Kasumi-1 (cell line): ENCODE data around the gene RBFOX2.

Experiments used
- DNase-seq, 2 experiments: peaks; one replicate each; lab custom pipeline; 2025; lab: John Stamatoyannopoulos, UW

Gene RBFOX2

DNA sequence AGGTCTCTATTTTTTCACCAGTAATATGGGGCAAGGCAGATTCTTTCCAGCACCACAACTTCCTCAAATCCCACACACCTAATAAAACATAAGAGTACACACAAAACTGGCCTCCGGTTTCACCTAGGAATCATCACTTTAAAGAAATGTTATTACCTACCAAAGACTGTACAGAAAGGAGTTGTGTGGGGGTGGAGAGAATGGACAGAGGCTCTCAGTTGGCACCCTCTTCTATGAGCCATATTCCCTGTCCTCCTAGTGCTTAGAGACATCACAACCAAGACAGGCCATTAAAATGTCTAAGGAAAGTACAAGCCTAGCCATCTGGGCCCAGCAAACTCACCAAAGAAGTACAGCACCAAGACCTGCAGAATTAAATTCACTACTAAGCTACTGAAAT lies 56.1 kb downstream of the RBFOX2 start:
- DNase-seq: peak in 1 of 2 experiments; percentile 22

DNA sequence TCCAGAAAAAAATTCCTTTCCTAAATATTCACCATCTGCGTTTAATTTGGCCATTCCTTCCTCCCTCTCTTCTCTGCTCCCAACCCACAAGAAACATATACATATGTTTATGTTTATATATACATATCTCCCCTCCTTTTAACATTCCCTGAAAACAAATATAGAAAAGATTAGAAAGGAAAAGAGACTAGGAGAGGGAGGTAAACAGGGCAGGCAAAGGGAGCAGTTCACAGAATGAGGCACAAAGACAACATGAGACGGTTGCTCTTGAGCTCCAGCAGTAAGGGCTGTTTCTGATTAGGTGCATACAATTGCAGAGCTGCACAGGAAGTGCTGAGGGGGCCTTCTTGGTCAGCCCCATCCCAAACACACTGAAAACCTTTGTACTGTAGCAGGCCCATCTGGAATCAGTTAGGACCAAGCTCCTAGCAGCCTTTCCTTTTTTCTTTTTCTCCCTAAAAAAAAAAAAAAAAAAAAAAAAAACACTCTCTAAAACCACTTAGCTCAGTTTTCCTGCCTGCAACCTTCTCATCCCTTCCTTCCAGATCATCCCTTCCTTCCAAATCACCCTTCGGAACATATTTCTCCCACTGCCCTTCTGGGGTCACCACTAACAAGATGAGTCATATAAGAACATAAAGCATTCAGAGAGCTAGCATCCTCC lies 57.0 kb downstream of the RBFOX2 start:
- DNase-seq: peak; percentile 26 to 28

DNA sequence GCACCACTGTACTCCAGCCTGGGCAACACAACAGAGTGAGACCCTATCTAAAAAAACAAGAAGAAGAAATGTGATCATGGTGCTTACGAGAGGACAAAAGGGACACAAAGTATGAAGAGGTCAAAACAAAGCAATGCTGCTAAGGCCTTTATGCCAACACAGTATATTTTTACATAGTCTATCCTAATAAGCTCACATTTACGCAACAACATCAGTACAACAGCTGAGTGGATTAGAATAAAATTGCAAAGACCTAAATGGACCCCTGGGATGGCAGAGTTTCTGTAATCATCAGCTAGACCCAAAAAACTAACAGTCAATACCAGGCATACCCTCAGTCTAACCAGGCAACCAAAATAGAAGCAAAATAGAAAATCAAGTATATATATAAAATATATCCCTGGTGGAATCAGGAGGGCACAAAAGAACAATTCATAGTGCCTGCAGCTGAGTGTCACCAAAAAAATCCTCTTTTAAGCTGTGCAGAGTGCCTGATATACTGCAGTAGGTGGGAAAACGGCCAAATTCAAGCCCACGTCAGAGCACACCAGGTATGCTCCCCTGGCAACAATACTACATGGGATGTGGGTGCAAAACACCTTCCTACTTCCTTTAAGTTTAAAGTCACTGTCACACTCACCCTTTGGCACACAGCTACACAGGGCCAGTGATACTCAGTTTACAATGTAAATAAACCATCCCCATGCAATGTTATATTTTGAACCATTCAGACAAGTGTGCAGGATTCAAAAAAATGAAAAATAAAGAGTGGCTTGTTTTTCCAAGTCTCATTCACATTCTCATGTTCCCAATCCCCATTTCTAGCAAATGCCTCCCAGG lies 57.8 kb downstream of the RBFOX2 start:
- no peak for DNase-seq

DNA sequence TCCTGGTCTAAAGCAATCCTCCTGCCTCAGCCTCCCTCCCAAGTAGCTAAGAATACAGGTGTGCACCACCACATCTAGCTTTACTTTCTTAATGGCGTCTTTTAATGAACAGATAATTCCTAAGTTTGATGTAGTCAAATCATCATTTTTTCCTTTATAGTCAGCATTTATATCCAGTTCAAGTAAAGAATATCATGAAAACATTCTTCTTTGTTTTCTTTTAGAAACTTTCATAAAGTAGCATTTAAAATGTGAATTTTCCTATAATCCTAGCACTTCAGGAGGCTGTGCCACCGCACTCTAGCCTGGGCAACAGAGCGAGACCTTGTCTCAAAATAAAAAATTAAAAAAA lies 61.6 kb downstream of the RBFOX2 start:
- DNase-seq: no peak

DNA sequence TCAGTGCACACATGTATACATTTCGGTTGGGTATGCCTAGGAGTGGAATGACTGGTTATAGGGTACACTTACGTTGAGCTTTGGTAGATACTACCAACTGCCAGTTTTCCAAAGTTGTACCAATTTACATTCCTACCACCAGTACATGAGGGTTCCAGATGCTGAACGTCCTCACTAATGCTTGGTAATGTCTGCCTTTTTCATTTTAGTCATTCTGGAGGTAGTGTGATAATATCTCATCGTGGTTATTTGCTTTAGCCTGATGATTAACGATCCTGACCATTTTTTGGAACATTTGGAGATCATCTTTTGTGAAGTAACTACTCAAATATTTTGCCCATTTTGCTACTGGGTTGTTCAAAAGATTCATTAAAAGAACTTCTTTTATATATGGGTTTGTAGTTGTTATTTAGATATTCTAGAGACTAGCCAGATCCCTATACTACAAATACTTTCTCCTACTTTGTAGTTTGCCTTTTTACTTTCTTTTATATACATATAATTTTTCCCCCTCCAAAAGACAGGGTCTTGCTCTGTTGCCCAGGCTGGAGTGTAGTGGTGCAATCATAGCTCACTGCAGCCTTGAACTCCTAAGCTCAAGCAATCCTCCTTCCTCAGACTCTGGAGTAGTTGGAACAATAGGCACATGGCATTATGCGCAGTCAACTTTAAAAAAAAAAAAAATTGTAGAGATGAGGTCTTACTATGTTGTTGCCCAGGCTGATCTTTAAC lies 62.1 kb downstream of the RBFOX2 start:
- no peak for DNase-seq

DNA sequence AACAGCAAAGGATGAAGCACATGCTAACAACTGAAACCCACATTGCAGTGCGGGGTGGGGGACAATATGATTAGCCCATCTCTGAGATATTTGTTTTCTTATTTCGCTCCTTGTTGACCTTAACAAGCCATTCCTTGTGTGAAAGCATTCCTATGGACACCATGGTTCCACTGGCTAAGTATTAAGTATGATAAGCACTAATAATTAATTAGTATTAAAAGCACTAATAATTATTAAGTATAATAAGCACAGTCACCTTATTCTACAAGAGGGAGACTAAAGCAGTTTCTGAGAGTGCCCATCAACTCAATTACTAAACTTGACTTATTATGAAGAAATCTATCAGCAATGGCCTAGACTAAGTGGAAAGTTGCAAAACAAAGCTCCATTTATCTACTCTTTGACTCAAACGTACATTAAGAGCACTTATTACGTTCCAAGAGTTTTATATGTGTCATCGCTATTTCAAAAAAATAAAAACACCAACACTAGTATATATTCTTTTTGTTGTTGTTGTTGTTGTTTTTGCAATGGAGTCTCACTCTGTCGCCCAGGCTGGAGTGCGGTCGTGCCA lies 65.3 kb downstream of the RBFOX2 start:
- no peak for DNase-seq

DNA sequence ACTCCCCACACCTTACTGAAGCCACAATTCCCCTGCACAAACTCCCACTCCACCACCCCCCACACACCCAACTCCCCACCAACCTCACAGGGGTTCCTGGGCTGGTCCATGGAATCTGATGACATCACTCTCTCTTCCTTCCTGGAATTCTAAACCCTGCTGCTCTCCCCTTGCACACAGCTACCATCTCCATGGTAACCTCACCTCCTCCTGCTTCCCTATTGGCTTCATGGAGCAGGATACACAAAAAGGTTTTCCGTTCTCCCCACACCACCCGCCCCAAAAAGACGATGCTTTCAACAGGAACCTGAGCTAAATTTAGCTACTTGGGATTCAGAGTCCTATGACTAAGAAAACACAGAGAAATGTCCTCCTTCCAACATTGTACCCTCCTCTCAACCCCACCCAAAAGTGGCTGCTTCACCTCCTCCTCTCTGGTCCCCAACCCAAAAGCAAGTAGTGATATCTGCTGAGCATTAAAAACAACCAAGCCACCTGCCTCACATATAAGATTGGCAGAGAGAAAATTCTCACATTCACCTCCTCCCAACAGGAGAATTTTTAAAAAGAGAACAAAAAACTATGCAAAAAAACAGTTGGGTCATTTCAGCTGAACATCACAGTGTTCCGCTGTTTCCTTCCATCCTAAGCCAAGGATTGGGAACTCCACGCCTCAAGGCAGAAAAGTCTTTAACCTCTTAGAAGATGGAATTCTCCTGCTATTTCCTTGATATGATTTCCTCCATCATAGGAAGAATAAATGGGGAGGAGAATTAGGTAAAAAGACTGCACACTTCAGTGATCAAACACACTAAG lies 66.9 kb downstream of the RBFOX2 start:
- no peak for DNase-seq

DNA sequence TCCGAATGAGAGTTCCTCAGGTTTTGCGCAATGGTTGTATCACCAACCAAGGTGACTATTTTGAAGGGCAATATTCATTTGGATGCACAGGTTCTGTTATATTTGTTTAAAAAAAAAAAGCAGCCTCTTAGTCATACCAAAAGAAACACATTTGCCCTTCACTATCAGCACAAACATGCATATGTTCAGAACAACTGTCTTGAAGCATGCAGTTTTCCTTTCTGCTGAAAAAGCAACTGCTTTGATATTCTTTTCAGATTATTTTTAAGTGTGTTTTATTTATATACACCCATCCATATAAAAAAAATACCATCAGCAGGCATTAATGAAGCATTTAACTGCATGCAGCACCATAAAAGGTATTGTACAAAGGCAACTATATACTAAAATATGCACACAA lies 67.8 kb downstream of the RBFOX2 start:
- no peak for DNase-seq

DNA sequence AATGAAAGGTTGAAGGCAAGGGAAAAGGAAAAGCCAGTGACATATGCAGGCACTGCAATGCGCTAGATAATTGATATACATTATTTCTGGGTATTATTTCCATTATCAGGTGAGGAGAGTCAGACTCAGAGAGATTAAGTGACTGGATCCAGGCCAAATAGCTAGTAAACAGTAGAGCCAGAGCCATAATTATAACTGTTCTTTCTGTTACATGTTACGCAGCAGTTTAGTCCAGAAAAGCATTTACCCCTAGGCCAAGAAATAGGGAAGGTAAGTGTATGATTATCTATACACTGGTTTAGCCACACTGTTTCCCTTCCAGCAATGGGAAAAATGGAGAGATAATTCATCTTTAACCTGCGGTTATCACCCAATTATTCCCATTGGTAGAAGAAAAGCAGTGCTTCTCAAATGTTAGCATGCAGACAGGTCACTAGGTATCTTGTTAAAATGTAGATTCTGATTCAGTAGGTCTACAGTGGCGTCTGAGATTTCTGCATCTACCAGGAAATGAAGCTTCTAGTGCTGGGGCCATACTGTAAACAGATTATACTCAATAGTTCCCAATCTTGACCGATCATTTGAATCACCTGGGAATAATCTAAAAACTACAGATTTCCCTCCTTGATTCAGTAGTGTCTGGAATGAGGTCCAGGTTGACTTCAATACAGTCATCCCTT lies 69.4 kb downstream of the RBFOX2 start:
- no peak for DNase-seq

DNA sequence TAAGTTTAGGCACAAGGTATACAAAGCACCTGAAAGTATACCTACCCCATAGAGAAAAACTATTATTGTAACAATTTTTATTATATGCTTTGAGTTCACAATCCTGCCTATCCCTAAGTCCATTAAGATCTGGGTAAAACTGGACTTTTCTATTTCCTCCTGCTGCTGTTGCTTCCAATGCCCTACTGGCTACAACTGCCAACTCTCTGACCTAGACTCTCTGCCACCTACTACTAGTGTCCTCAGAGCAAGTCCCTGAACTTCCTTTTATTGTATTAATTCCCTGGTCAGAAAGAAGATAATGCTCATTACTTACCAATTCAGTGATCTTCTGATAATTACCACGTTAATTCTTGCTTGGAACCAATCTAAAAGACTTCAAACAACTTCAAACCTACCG lies 70.3 kb downstream of the RBFOX2 start:
- DNase-seq: no peak

DNA sequence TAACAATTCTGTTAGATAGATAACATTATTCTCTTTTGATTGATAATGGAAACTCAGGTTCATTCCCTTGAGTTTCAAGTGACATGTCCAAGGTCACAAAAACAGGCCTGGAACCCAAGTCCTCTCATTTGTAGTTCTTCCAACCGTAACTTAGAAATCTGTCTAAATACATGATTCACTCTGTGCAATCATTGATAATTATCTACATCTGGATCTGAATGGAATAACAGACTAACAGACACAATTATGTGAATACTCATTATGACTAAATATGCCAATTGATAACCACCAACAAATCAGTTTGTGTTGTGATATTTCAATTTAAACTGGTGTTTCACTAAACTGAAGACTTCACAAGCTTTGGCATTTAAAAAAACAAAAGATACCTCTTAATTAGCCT lies 71.0 kb downstream of the RBFOX2 start:
- DNase-seq: no peak

DNA sequence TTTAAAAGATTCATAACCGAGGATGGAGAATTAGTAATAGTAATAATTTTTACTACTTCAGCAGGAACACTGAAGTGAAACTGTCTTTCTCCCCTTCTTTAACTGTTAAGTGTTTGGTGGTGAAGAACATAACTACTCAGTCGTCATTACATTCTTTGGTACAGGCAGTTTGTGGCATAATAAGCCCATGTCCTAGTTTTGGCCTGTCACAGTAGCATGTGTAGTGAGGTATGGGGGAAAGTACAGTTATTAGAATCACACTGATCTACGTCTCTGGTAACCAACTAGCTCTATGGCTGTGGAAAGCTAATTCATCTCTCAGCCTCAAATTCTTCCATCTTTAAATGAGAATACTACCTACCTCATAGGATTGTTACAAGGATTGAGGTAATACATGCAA lies 71.8 kb downstream of the RBFOX2 start:
- DNase-seq: no peak

DNA sequence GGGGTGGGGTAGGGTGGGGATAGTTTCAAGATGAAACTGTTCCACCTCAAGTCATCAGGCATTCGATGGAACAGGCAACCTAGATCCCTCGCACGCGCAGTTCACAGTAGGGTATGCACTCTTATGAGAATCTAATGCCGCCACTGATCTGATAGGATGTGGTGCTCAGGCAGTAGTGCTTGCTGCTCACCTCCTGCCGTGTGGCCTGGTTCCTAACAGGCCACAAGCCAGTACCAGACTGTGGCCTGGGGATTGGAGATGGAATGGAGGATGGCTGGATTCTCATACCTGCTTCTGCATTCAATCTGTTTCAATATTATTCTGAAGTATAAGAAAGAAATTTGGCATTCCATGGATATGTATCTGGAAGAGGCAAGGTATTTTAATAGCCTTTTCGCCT lies 73.1 kb downstream of the RBFOX2 start:
- DNase-seq: no peak

DNA sequence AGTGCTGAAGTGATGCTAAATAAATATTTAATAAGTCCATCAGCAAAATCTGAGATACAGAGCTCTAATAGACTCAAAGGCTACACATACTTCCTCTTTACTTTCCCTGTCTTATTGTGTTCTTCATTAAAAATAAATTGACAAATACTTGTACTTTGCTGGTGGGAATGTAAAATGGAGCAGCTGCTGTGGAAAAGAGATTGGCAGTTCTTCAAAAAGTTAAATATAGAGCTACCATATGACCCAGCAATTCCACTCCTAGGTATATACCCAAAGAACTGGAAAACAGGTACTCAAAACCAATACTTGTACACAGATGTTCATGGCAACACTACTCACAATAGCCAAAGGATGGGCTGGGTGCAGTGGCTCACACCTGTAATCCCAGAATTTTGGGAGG lies 76.0 kb downstream of the RBFOX2 start:
- no peak for DNase-seq

DNA sequence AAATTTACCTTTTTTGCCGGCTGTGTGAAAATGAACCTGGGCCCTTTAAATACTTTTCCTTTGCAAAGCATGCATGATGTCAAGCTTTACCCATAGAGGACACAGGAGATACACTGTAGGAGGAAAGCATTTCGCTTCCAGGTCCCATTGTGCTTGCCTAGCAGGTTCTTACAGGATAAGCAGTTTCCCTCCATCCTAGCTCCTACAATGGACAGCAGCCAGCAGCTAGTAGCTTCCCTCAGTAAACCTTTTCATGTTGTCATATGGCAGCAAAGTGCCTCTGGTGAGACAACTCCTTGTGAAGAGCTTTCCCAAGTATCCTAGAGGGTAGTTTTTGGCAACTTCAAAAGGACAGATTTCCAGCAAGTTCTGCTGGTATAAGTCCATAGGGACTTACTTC lies 78.4 kb downstream of the RBFOX2 start:
- DNase-seq: no peak

DNA sequence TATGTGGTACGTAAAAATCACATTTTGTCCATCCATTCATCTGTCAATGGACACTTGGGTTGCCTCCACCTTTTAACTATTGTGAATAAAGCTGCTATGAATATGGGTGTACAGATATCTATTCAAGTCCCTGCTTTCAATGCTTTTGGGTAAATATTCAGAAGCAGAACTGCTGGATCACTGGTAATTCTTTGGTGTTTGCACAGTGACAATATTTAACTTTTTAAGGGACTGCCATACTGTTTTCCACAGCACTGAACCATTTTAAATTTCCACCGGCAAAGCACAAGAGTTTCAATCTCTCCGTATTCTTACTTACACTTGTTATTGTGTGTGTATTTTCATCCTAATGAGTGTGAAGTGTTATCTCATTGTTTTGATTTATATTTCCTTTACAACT lies 79.4 kb downstream of the RBFOX2 start:
- no peak for DNase-seq

DNA sequence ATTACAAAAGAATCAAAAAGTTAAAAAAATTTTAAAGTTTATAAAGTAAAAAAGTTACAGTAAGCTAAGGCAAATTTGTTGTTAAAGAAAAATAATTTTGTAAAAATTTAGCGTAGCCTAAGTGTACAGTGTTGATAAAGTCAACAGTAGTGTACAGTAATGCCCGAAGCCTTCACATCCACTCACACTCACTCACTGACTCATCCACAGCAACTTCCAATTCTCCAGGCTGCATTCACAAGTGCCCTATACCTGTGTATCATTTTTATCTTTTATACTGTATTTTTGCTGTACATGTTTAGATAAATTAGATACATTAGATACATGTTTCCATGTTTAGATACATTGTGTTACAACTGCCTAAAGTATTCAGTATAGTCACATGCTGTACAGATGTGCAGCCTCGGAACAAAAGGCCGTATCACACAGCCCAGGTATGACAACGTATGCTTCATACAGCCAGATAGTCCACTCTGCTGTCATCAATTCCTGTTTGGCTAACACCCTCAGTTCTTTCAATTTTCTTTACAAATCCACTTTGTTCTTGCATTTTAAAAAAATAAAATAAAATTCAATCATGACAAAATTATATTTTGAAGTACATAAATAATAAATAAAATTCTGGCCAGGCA lies 80.7 kb downstream of the RBFOX2 start:
- no peak for DNase-seq

DNA sequence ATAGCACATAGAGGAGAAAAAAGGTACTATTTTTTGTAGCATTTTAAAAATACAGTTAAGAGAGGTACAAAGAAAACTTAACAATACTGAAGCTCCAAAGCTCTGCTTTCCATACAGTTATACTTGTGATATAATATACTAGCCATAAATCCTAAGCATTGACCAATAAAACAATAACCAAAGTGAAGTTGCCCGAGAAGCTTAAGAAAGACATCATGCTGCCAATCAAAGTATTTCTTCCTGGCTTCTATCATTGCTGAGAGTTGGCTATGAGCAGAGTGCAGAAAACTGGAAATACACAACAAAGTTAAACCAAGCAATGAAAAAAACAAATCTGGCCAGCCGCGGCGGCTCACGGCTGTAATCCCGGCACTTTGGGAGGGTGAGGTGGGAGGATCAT lies 84.2 kb downstream of the RBFOX2 start:
- no peak for DNase-seq

DNA sequence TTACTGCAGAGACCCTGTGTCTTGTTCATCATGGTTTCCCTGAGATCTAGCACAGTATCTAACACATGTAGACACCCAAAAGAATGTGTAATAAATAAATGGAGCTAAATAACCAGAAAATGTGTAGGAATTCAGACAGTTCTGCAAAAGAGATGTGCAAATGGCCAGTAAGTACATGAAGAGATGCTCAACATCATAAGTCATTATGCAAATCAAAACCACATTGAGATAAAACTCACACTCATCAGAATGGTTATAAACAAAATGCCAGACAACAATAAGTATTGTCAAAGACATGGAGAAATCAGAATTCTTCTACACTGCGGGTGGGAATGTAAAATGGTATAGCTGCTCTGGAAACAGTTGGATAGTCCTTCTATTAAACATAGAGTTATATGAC lies 88.5 kb downstream of the RBFOX2 start:
- no peak for DNase-seq

DNA sequence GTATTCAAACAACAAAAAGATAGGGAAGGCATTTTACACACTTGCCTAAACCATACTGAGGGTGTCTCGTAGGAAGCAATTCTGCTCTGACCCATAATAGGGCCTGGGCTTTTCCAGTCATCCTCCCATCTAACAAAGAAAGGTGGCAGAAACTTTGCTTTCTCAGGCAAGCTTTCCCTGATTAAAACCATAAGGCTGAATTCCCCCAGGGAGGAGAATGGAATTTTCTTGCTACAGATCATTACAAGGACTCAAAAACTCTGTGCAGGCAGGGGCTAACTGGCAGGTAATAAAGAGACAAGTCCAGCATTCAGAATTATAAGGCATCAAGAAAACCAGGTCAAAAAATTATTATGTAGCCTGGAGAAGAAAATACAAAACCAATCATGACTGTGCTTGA lies 90.4 kb downstream of the RBFOX2 start:
- DNase-seq: no peak

DNA sequence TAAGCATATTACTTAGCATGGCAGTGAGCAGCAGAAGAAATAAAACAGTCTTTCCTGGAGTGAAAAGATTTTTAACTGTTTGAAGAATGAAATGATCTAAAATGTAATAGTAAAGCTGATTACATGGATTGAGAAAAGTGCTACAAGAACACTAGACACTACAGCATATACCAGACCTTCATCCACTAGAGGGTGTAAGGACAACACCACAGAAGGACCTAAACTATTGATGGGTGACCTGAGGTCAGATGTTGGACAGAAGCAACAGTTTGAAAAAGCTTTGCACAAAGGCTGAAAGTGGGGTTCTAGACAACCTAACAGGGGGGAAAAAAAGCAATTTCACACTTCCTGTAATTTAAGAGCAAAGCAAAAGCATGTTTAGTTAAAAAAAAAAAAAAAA lies 97.7 kb downstream of the RBFOX2 start:
- peak; percentile 68 to 70 for DNase-seq
